Measurements from ENCODE around the gene MAN1C1. TPM values are rescaled to one million over a fixed set of nuclear protein-coding genes. Genes with fewer than 3 reads are reported as not detected.
A peak's percentile ranks its signal among the peaks of the same experiment; 100 is the strongest.

MAN1C1 gene
- total RNA-seq, 1 donor from 2014 or later, result 0.63 TPM

- DNase-seq (ENCODE audit: low read depth), result no peak
- no peak overlapping the region for H3K4me3 ChIP-seq (ENCODE audit: low read depth, low read length)
- TF ChIP-seq, protein P1, sequence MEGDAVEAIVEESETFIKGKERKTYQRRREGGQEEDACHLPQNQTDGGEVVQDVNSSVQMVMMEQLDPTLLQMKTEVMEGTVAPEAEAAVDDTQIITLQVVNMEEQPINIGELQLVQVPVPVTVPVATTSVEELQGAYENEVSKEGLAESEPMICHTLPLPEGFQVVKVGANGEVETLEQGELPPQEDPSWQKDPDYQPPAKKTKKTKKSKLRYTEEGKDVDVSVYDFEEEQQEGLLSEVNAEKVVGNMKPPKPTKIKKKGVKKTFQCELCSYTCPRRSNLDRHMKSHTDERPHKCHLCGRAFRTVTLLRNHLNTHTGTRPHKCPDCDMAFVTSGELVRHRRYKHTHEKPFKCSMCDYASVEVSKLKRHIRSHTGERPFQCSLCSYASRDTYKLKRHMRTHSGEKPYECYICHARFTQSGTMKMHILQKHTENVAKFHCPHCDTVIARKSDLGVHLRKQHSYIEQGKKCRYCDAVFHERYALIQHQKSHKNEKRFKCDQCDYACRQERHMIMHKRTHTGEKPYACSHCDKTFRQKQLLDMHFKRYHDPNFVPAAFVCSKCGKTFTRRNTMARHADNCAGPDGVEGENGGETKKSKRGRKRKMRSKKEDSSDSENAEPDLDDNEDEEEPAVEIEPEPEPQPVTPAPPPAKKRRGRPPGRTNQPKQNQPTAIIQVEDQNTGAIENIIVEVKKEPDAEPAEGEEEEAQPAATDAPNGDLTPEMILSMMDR (conservative IDR thresholded peaks at IDR 0.05; ENCODE audit: low read depth, low read length), result no peak
Observed at GRCh38 chr1:25688390-25689119, 72.0 kb downstream of the MAN1C1 start.

GRCh38 chr1:25689686-25690381 lies 73.2 kb downstream of the MAN1C1 start:
- TF ChIP-seq, protein P1 (conservative IDR thresholded peaks at IDR 0.05; ENCODE audit: low read depth, low read length), result no peak
- no peak overlapping the region for H3K4me3 ChIP-seq (ENCODE audit: low read depth, low read length)
- DNase-seq (ENCODE audit: low read depth), result no peak

DNA sequence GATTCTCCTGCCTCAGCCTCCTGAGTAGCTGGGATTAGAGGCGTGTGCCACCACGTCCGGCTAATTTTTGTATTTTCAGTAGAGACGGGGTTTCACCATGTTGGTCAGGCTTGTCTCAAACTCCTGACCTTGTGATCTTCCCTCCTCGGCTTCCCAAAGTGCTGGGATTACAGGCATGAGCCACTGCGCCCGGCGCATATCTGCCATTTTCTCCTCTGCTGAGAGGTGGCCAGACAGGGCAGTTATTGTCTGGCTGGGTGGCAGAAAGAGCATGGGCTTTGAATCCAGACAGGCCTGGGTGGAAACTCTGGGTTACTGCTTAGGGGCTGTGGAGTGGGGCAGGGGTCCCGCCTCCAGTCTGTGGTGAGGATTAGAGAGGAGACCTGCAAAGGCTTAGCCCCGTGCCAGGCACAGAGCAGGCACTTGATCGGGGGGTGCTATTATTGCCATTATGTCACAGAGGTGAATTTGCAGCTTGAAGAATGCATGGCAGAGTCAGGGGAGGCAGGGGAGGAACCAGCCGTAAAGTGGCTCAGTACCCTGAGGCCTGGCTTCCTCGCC lies 73.9 kb downstream of the MAN1C1 start:
- H3K4me3 ChIP-seq (ENCODE audit: low read depth, low read length), result no peak overlapping the region
- no peak for DNase-seq (ENCODE audit: low read depth)
- TF ChIP-seq, protein P1 (conservative IDR thresholded peaks at IDR 0.05; ENCODE audit: low read depth, low read length), result no peak

GRCh38 chr1:25691211-25691610 lies 74.6 kb downstream of the MAN1C1 start:
- H3K4me3 ChIP-seq (ENCODE audit: low read depth, low read length), result no peak overlapping the region
- TF ChIP-seq, protein P1 (conservative IDR thresholded peaks at IDR 0.05; ENCODE audit: low read depth, low read length), result no peak
- no peak for DNase-seq (ENCODE audit: low read depth)

GRCh38 chr1:25692560-25692959 lies 76.0 kb downstream of the MAN1C1 start:
- DNase-seq (ENCODE audit: low read depth), result no peak
- TF ChIP-seq, protein P1 (conservative IDR thresholded peaks at IDR 0.05; ENCODE audit: low read depth, low read length), result peak; percentile 58

GRCh38 chr1:25694167-25695007 lies 77.8 kb downstream of the MAN1C1 start:
- no peak for DNase-seq (ENCODE audit: low read depth)
- TF ChIP-seq, protein P1 (conservative IDR thresholded peaks at IDR 0.05; ENCODE audit: low read depth, low read length), result no peak
- no peak overlapping the region for H3K4me3 ChIP-seq (ENCODE audit: low read depth, low read length)

More at GRCh38 chr1:25692560-25692959, 76.0 kb downstream of the MAN1C1 start:
- no peak overlapping the region for H3K4me3 ChIP-seq (ENCODE audit: low read depth, low read length)

All from epithelial cell of proximal tubule (primary cell).